HepG2 (cell line): ENCODE data around the gene ZMAT2. TPM values are rescaled to one million over a fixed set of nuclear protein-coding genes. Genes with fewer than 3 reads are reported as not detected.

Experiments used
- ARNT2 ChIP-seq: sonication (generic); formaldehyde crosslinking; IDR thresholded peaks from 2 replicates; pipeline ENCODE4 v1.8.0; 2022; ENCODE audit warnings: mild to moderate bottlenecking, low read depth, missing genetic modification reagents, moderate library complexity
- ATF1 ChIP-seq: IDR thresholded peaks from 2 replicates; pipeline ENCODE4 v1.6.1; 2016; ENCODE audit warnings: mild to moderate bottlenecking, control low read depth
- FOXJ3 ChIP-seq: sonication (generic); formaldehyde crosslinking; IDR thresholded peaks from 2 replicates; pipeline ENCODE4 v1.4.0; 2020; ENCODE audit warnings: missing genetic modification reagents, mild to moderate bottlenecking, borderline replicate concordance
- GABPB1 ChIP-seq: IDR thresholded peaks from 2 replicates; pipeline ENCODE4 v1.6.1; 2016; ENCODE audit warnings: mild to moderate bottlenecking, missing genetic modification reagents, moderate library complexity, missing compliant biosample characterization
- HDAC6 ChIP-seq: fragments of 200-600 bp; sonication (generic); IDR thresholded peaks from 2 replicates; pipeline ENCODE4 v1.7.0; 2017; ENCODE audit warnings: mild to moderate bottlenecking, antibody characterized with exemption, low read length, low read depth
- HMG20A ChIP-seq: IDR thresholded peaks from 2 replicates; pipeline ENCODE4 v1.6.1; 2016; ENCODE audit warnings: borderline replicate concordance
- LCORL ChIP-seq, 2 experiments: fragments of 450-650 bp in 1 of 2; sonication (generic) in 1 of 2; formaldehyde crosslinking in 1 of 2; IDR thresholded peaks; 2 replicates each; pipeline versions ENCODE4 v1.5.0 to v1.6.1; 2017 to 2020; ENCODE audit warnings: antibody characterized with exemption in 1 of 2, missing genetic modification reagents in 1 of 2
- NKX3-1 ChIP-seq: sonication (generic); formaldehyde crosslinking; IDR thresholded peaks from 2 replicates; pipeline ENCODE4 v1.5.0; 2020; ENCODE audit warnings: missing genetic modification reagents
- NPAS2 ChIP-seq: sonication (generic); formaldehyde crosslinking; IDR thresholded peaks from 2 replicates; pipeline ENCODE4 v1.8.0; 2022; ENCODE audit warnings: mild to moderate bottlenecking, missing genetic modification reagents, borderline replicate concordance
- SAFB2 ChIP-seq: sonication (generic); formaldehyde crosslinking; IDR thresholded peaks from 2 replicates; pipeline ENCODE4 v1.5.1; 2020; ENCODE audit warnings: missing genetic modification reagents, low read depth, mild to moderate bottlenecking, borderline replicate concordance
- SOX6 ChIP-seq, 2 experiments: fragments of 450-650 bp in 1 of 2; sonication (generic) in 1 of 2; formaldehyde crosslinking in 1 of 2; IDR thresholded peaks; 2 replicates each; pipeline versions ENCODE4 v1.4.0 to v1.6.1; 2017 to 2020; ENCODE audit warnings: antibody characterized with exemption in 1 of 2, mild to moderate bottlenecking in 1 of 2, missing genetic modification reagents in 1 of 2
- TP53 ChIP-seq: sonication (generic); formaldehyde crosslinking; conservative IDR thresholded peaks from 2 replicates; pipeline ENCODE4 v1.4.0; 2020; ENCODE audit warnings: missing genetic modification reagents
- ZNF143 ChIP-seq: sonication (generic); formaldehyde crosslinking; IDR thresholded peaks from 2 replicates; pipeline ENCODE4 v1.4.0; 2020; ENCODE audit warnings: missing genetic modification reagents
- ZNF224 ChIP-seq: sonication (generic); formaldehyde crosslinking; IDR thresholded peaks from 2 replicates; pipeline ENCODE4 v1.5.0; 2020; ENCODE audit warnings: mild to moderate bottlenecking, missing genetic modification reagents
- ZNF317 ChIP-seq: sonication (generic); formaldehyde crosslinking; IDR thresholded peaks from 2 replicates; pipeline ENCODE4 v1.5.0; 2020; ENCODE audit warnings: mild to moderate bottlenecking, missing genetic modification reagents
- ZNF354B ChIP-seq: sonication (generic); formaldehyde crosslinking; IDR thresholded peaks from 2 replicates; pipeline ENCODE4 v1.8.0; 2022; ENCODE audit warnings: mild to moderate bottlenecking, missing genetic modification reagents
- ZNF619 ChIP-seq: sonication (generic); formaldehyde crosslinking; IDR thresholded peaks from 2 replicates; pipeline ENCODE4 v1.4.0; 2020; ENCODE audit warnings: mild to moderate bottlenecking, missing genetic modification reagents
- ZNF670 ChIP-seq: sonication (generic); formaldehyde crosslinking; IDR thresholded peaks from 2 replicates; pipeline ENCODE4 v1.8.0; 2022; ENCODE audit warnings: mild to moderate bottlenecking, missing genetic modification reagents, borderline replicate concordance
- ZNF781 ChIP-seq: sonication (generic); formaldehyde crosslinking; IDR thresholded peaks from 2 replicates; pipeline ENCODE4 v1.5.1; 2020; ENCODE audit warnings: borderline replicate concordance, mild to moderate bottlenecking, missing genetic modification reagents; ENCODE audit errors: not compliant biosample characterization
- polyA plus RNA-seq, 8 experiments: library from polyadenylated mRNA; depleted of rRNA in 3 of 8; stranded (reverse) in 7 of 8; unstranded in 1 of 8; fragments of >200 nt; fragmentation: Illumina TruSeq in 4 of 8; extraction: Trizol in 4 of 8; gene quantifications; 2 replicates each; pipeline versions ENCODE4 v1.2.1 to v1.2.3, GENCODE V29; 2011 to 2016; ENCODE audit warnings: low read depth in 4 of 8, missing spikeins in 1 of 8, mixed read lengths in 1 of 8; ENCODE audit not compliant: insufficient read depth in 1 of 8
- total RNA-seq, 5 experiments: library from RNA; depleted of rRNA; stranded (reverse); fragments of >200 nt; fragmentation: Illumina TruSeq; extraction: Trizol; gene quantifications; 2 replicates each; pipeline ENCODE4 v1.2.3, GENCODE V29; 2016; ENCODE audit warnings: low read depth in 1 of 5
- TF ChIP-seq, protein P1 (sequence below): sonication (generic); formaldehyde crosslinking; IDR thresholded peaks from 2 replicates; pipeline ENCODE4 v1.4.0; 2020; ENCODE audit warnings: missing genetic modification reagents, borderline replicate concordance
- TF ChIP-seq, protein P2 (sequence below): sonication (generic); formaldehyde crosslinking; IDR thresholded peaks from 2 replicates; pipeline ENCODE4 v1.5.0; 2020; ENCODE audit warnings: missing genetic modification reagents

Gene ZMAT2
- total and polyA plus RNA-seq, 2 of the 13 experiments (the other 11 are each of a cell fraction or from before 2014, with no cell fraction given), result 35.4 to 92.8 TPM

DNA sequence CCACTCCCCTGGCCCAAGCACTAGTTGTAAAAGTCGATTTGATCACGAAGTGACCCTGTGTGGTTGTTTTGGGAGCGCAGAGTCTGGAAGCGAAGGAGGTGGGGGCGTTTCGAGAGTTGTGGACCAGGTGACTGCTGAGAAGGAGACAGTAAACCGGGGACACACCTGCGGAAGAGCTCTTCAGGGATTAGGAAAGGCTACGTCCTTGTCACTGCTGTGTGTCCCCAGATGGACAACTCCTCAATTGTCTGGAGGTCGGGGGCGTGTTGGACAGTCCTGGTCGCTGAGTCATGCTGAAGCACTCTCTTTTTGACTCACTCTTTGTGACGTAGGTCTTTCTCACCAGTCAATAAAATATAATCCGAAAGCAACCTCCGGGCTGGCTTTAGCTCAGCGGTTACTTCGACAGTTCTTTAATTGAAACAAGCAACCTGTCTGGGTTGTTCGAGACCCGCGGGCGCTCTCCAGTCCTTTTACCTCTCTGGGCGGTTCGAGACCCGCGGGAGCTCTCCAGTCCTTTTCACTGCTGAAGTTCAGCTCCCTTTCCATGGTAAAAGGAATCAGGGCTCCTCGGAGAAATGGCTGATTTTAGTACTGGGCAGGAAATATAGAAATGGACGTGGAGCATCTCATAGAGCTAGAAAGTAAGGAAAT, 10.8 kb downstream of the ZMAT2 start (continued):
- peak; percentile 70; the same call in 1 of the 2 replicates for TF ChIP-seq NKX3-1 (CRISPR knock-in tag)
- TF ChIP-seq ATF1 (CRISPR knock-in tag), result peak; percentile 94
- TF ChIP-seq, protein P1, sequence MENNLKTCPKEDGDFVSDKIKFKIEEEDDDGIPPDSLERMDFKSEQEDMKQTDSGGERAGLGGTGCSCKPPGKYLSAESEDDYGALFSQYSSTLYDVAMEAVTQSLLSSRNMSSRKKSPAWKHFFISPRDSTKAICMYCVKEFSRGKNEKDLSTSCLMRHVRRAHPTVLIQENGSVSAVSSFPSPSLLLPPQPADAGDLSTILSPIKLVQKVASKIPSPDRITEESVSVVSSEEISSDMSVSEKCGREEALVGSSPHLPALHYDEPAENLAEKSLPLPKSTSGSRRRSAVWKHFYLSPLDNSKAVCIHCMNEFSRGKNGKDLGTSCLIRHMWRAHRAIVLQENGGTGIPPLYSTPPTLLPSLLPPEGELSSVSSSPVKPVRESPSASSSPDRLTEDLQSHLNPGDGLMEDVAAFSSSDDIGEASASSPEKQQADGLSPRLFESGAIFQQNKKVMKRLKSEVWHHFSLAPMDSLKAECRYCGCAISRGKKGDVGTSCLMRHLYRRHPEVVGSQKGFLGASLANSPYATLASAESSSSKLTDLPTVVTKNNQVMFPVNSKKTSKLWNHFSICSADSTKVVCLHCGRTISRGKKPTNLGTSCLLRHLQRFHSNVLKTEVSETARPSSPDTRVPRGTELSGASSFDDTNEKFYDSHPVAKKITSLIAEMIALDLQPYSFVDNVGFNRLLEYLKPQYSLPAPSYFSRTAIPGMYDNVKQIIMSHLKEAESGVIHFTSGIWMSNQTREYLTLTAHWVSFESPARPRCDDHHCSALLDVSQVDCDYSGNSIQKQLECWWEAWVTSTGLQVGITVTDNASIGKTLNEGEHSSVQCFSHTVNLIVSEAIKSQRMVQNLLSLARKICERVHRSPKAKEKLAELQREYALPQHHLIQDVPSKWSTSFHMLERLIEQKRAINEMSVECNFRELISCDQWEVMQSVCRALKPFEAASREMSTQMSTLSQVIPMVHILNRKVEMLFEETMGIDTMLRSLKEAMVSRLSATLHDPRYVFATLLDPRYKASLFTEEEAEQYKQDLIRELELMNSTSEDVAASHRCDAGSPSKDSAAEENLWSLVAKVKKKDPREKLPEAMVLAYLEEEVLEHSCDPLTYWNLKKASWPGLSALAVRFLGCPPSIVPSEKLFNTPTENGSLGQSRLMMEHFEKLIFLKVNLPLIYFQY (CRISPR knock-in tag), result peak; percentile 88; the same call in 1 of the 2 replicates
- 0 out of 2 replicates have a peak, but pooled peaks have one; percentile 34 for TF ChIP-seq ZNF670 (CRISPR knock-in tag)
- TF ChIP-seq ARNT2 (CRISPR knock-in tag), result peak; percentile 62; the same call in 1 of the 2 replicates
- no peak for TF ChIP-seq ZNF619
- TF ChIP-seq ZNF781 (CRISPR knock-in tag), result no peak
- 0 out of 2 replicates have a peak, but pooled peaks have one; percentile 23 for TF ChIP-seq ZNF143 (CRISPR knock-in tag)
- no peak for TF ChIP-seq SOX6 (IDR thresholded peaks at IDR 0.05)
- TF ChIP-seq SOX6 (CRISPR knock-in tag; IDR thresholded peaks at IDR 0.05), result peak; percentile 74
- TF ChIP-seq GABPB1 (CRISPR knock-in tag), result no peak
- TF ChIP-seq SAFB2, result no peak
- no peak for TF ChIP-seq ZNF317
- peak; percentile 60; the same call in 1 of the 2 replicates for TF ChIP-seq FOXJ3 (CRISPR knock-in tag)
- TF ChIP-seq HDAC6, result no peak
- no peak for TF ChIP-seq NPAS2 (CRISPR knock-in tag)
- no peak for TF ChIP-seq LCORL (IDR thresholded peaks at IDR 0.05)
- TF ChIP-seq LCORL (CRISPR knock-in tag; IDR thresholded peaks at IDR 0.05), result peak; percentile 62
- TF ChIP-seq, protein P2, sequence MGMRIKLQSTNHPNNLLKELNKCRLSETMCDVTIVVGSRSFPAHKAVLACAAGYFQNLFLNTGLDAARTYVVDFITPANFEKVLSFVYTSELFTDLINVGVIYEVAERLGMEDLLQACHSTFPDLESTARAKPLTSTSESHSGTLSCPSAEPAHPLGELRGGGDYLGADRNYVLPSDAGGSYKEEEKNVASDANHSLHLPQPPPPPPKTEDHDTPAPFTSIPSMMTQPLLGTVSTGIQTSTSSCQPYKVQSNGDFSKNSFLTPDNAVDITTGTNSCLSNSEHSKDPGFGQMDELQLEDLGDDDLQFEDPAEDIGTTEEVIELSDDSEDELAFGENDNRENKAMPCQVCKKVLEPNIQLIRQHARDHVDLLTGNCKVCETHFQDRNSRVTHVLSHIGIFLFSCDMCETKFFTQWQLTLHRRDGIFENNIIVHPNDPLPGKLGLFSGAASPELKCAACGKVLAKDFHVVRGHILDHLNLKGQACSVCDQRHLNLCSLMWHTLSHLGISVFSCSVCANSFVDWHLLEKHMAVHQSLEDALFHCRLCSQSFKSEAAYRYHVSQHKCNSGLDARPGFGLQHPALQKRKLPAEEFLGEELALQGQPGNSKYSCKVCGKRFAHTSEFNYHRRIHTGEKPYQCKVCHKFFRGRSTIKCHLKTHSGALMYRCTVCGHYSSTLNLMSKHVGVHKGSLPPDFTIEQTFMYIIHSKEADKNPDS, result peak; percentile 41; the same call in 1 of the 2 replicates
- TF ChIP-seq ZNF354B, result no peak
- TF ChIP-seq ZNF224, result 0 out of 2 replicates have a peak, but pooled peaks have one; percentile 32
- 0 out of 2 replicates have a peak, but pooled peaks have one; percentile 49 for TF ChIP-seq TP53 (CRISPR knock-in tag)
- no peak for TF ChIP-seq HMG20A (CRISPR knock-in tag)
